Renal cortical epithelial cell (primary cell): ENCODE data around the gene MDM2. TPM values are rescaled to one million over a fixed set of nuclear protein-coding genes. Genes with fewer than 3 reads are reported as not detected.

Experiments used
- DNase-seq: peaks from one replicate; pipeline ENCODE4 v3.0.0-alpha.2; 2011; ENCODE audit warnings: low read depth
- total RNA-seq: library from RNA; depleted of rRNA; stranded (reverse); fragments of >200 nt; gene quantifications from 2 replicates; pipeline ENCODE4 v1.2.3, GENCODE V29; 2014

The MDM2 gene
- total RNA-seq, 1 donor from 2014 or later = 400 TPM

- DNase-seq = no peak
Observed at GRCh38 chr12:68877583-68877982, 69.6 kb downstream of the MDM2 start.

- DNase-seq = no peak
Observed at GRCh38 chr12:68878283-68878682, 70.3 kb downstream of the MDM2 start.

- DNase-seq = no peak
Observed at GRCh38 chr12:68878846-68879245, 70.9 kb downstream of the MDM2 start.

GRCh38 chr12:68880660-68881325 lies 72.8 kb downstream of the MDM2 start:
- no peak for DNase-seq

- DNase-seq = no peak
Observed at GRCh38 chr12:68882251-68882964, 74.4 kb downstream of the MDM2 start.

GRCh38 chr12:68883151-68883550 lies 75.2 kb downstream of the MDM2 start:
- no peak for DNase-seq

- no peak for DNase-seq
Observed at GRCh38 chr12:68884251-68884650, 76.3 kb downstream of the MDM2 start.

GRCh38 chr12:68885381-68885780 lies 77.4 kb downstream of the MDM2 start:
- DNase-seq = no peak

- DNase-seq = no peak
Observed at GRCh38 chr12:68886636-68887572, 78.9 kb downstream of the MDM2 start.

GRCh38 chr12:68887641-68888040 lies 79.7 kb downstream of the MDM2 start:
- no peak for DNase-seq

- no peak for DNase-seq
Observed at GRCh38 chr12:68888243-68888642, 80.3 kb downstream of the MDM2 start.

GRCh38 chr12:68890701-68891113 lies 82.7 kb downstream of the MDM2 start:
- DNase-seq = peak; percentile 58

GRCh38 chr12:68891141-68891540 lies 83.2 kb downstream of the MDM2 start:
- no peak for DNase-seq

GRCh38 chr12:68893201-68893600 lies 85.2 kb downstream of the MDM2 start:
- no peak for DNase-seq

GRCh38 chr12:68893741-68894140 lies 85.8 kb downstream of the MDM2 start:
- no peak for DNase-seq

GRCh38 chr12:68894276-68894855 lies 86.4 kb downstream of the MDM2 start:
- DNase-seq = no peak

GRCh38 chr12:68896881-68897540 lies 89.0 kb downstream of the MDM2 start:
- peak; percentile 93 for DNase-seq

- peak; percentile 96 for DNase-seq
Observed at GRCh38 chr12:68899251-68899771, 91.3 kb downstream of the MDM2 start.

- DNase-seq = no peak
Observed at GRCh38 chr12:68900241-68900640, 92.3 kb downstream of the MDM2 start.
